Liver (tissue), 10 donors: ENCODE measurements around the gene B9D1. TPM values are rescaled to one million over a fixed set of nuclear protein-coding genes. Genes with fewer than 3 reads are reported as not detected.

Experiments
- DNase-seq: peaks from one replicate; pipeline ENCODE4 v3.0.0-alpha.2; 2017; ENCODE audit warnings: low spot score
- H3K27ac ChIP-seq, 2 donors: one replicate each; pipeline ENCODE4 v1.7.0; 2013; ENCODE audit warnings: inconsistent platforms in 2 of 2, low read length in 2 of 2, control low read depth in 1 of 2, low read depth in 1 of 2, mild to moderate bottlenecking in 1 of 2
- H3K27me3 ChIP-seq, 4 donors: one replicate each; pipeline versions ENCODE4 v1.6.1 to v1.7.0; 2013; ENCODE audit warnings: low read length in 3 of 4, inconsistent platforms in 1 of 4, mild to moderate bottlenecking in 1 of 4, moderate library complexity in 1 of 4; ENCODE audit not compliant: control insufficient read depth in 4 of 4, insufficient read depth in 4 of 4
- H3K36me3 ChIP-seq, 4 donors: one replicate each; pipeline versions ENCODE4 v1.6.1 to v1.7.0; 2013; ENCODE audit warnings: low read length in 3 of 4, mild to moderate bottlenecking in 3 of 4, low read depth in 1 of 4, moderate library complexity in 1 of 4; ENCODE audit not compliant: control insufficient read depth in 4 of 4, insufficient read depth in 3 of 4
- H3K4me1 ChIP-seq, 4 donors: one replicate each; pipeline versions ENCODE4 v1.6.1 to v1.7.0; 2013; ENCODE audit warnings: low read length in 3 of 4, mild to moderate bottlenecking in 3 of 4, moderate library complexity in 1 of 4; ENCODE audit not compliant: control insufficient read depth in 4 of 4, insufficient read depth in 4 of 4
- H3K4me3 ChIP-seq, 3 donors: one replicate each; pipeline versions ENCODE4 v1.6.1 to v1.7.0; 2013; ENCODE audit warnings: low read length in 3 of 3, control low read depth in 1 of 3, low read depth in 1 of 3, mild to moderate bottlenecking in 1 of 3
- H3K9ac ChIP-seq, 2 donors: one replicate each; pipeline ENCODE4 v1.7.0; 2013; ENCODE audit warnings: low read length in 2 of 2, mild to moderate bottlenecking in 2 of 2, moderate library complexity in 2 of 2, control low read depth in 1 of 2, low read depth in 1 of 2
- H3K9me3 ChIP-seq, 4 donors: one replicate each; pipeline versions ENCODE4 v1.6.1 to v1.7.0; 2013; ENCODE audit warnings: low read length in 3 of 4; ENCODE audit not compliant: control insufficient read depth in 4 of 4
- CTCF ChIP-seq: fragments of 150-350 bp; IDR thresholded peaks from 2 replicates; pipeline ENCODE4 v1.5.1; 2017; ENCODE audit warnings: improper control_type of control experiment, low read depth, low read length; ENCODE audit not compliant: missing input control
- HNF4G ChIP-seq: IDR thresholded peaks from 2 replicates; pipeline ENCODE4 v1.6.1; 2016; ENCODE audit warnings: antibody characterized with exemption
- REST ChIP-seq: IDR thresholded peaks from 2 replicates; pipeline ENCODE4 v1.6.1; 2016; ENCODE audit warnings: antibody characterized with exemption, mild to moderate bottlenecking
- TAF1 ChIP-seq: conservative IDR thresholded peaks from 2 replicates; pipeline ENCODE4 v1.6.1; 2016; ENCODE audit warnings: antibody characterized with exemption, mild to moderate bottlenecking
- YY1 ChIP-seq: IDR thresholded peaks from 2 replicates; pipeline ENCODE4 v1.6.1; 2016; ENCODE audit warnings: antibody characterized with exemption, mild to moderate bottlenecking
- WGBS: extraction: QIAGEN DNeasy Blood & Tissue Kit; methylation state at CpG from one replicate; pipeline ENCODE4 v1.1.7; 2013; 5-methylcytosine and 5-hydroxymethylcytosine counted together
- polyA plus RNA-seq, 2 donors: library from polyadenylated mRNA; stranded (reverse) in 1 of 2; unstranded in 1 of 2; fragments of 200-250 nt in 1 of 2; fragments of >200 nt in 1 of 2; fragmentation: Nextera tagmentation in 1 of 2; extraction: Ambion mirVana in 1 of 2; gene quantifications; one replicate each; pipeline versions ENCODE4 v1.2.1 to v1.2.3, GENCODE V29; 2013 to 2015
- small RNA-seq: library from RNA; depleted of rRNA; stranded (forward); fragments of <200 nt; gene quantifications from one replicate; pipeline ENCODE3, GENCODE V24; 2014
- total RNA-seq, 2 donors: library from RNA; depleted of rRNA; stranded (reverse); fragments of >200 nt; gene quantifications; one replicate each; pipeline ENCODE4 v1.2.3, GENCODE V29; 2014
- donor health status: healthy.
- donor health status: healthy.
- donor health status: healthy.
- donor health status: healthy.
- donor health status: healthy.

B9D1 gene
- total and polyA plus RNA-seq, 4 donors: 8.4 to 22.0 (median 10.8) TPM

- no peak overlapping the region for H3K9ac ChIP-seq
- H3K4me3 ChIP-seq: no peak overlapping the region
- H3K4me1 ChIP-seq: no peaks in the 10 kb centered on the region
- DNase-seq: no peak
- no peak overlapping the region for H3K27ac ChIP-seq
- H3K36me3 ChIP-seq: no peaks in the 10 kb centered on the region
- no peak for TF ChIP-seq REST
- no peak for TF ChIP-seq HNF4G
- TF ChIP-seq YY1: no peak
- no peak for TF ChIP-seq CTCF
- no peak for TF ChIP-seq TAF1
- H3K9me3 ChIP-seq: no peaks in the 10 kb centered on the region
- H3K27me3 ChIP-seq: no peaks in the 10 kb centered on the region
- 92% methylated on average over 3 of the region's 3 CpGs for WGBS
These were observed 68.1 kb downstream of the B9D1 start for GRCh38 chr17:19294443-19294842.

Small RNA genes lying within 50 kb of the gene (small RNA-seq; reads per million reads assigned to genes)
- gene MIR1180: 3.7 reads per million, percentile 91 among the genes with 10 or more reads in this experiment

Other genes starting within 250 kb of the B9D1 start
- gene GRAPL, start 235.1 kb downstream of the B9D1 start, total RNA-seq: 1 to 10 TPM; 1.6 to 4.5 TPM
- under 1 TPM; 0.26 to 0.76 TPM for gene GRAPL, start 235.1 kb downstream of the B9D1 start, polyA plus RNA-seq
- 10 to 100 TPM; 10.7 to 23.8 TPM for gene EPN2, start 125.4 kb downstream of the B9D1 start, total RNA-seq
- gene EPN2, start 125.4 kb downstream of the B9D1 start, polyA plus RNA-seq: 10 to 100 TPM in 1 of 2 donors, 1 to 10 TPM in 1; 5.6 to 13.8 TPM
- gene MAPK7, start 15.8 kb upstream of the B9D1 start, total RNA-seq: 1 to 10 TPM; 6.0 to 8.8 TPM
- gene MAPK7, start 15.8 kb upstream of the B9D1 start, polyA plus RNA-seq: 1 to 10 TPM; 3.4 to 4.4 TPM
- 1 to 10 TPM; 2.1 to 6.5 TPM for gene MFAP4, start 24.5 kb upstream of the B9D1 start, total RNA-seq
- gene MFAP4, start 24.5 kb upstream of the B9D1 start, polyA plus RNA-seq: 10 to 100 TPM in 1 of 2 donors, 1 to 10 TPM in 1; 4.9 to 13.3 TPM
- gene RNF112, start 48.5 kb upstream of the B9D1 start, total RNA-seq: under 1 TPM; 0.23 to 0.42 TPM
- gene RNF112, start 48.5 kb upstream of the B9D1 start, polyA plus RNA-seq: under 1 TPM; 0.04 to 0.17 TPM
- gene SLC47A1, start 171.1 kb upstream of the B9D1 start, total RNA-seq: 10 to 100 TPM; 34.9 to 69.2 TPM
- gene SLC47A1, start 171.1 kb upstream of the B9D1 start, polyA plus RNA-seq: 10 to 100 TPM; 34.8 to 39.5 TPM